Inflammatory macrophage (primary cell): ENCODE data around the gene JCHAIN.
"Not testable (repeated sequence)": the region's sequence is repeated elsewhere in the genome, so short reads cannot be mapped to it uniquely, and the experiment has no call there.

ENCODE experiments used
- DNase-seq, 2 donors: peaks; one replicate each; pipeline ENCODE4 v3.0.0-alpha.2; 2020 to 2022
- total RNA-seq, 18 experiments: gene quantifications; one replicate each; lab custom pipeline; 2026; ENCODE audit warnings: mixed read lengths in 6 of 18, inconsistent platforms in 2 of 18; lab: John Stamatoyannopoulos, UW

Gene JCHAIN
- total RNA-seq, result 0 to 0.33 (median 0.04) reads per million in 18 experiments

- DNase-seq, result no peak
Measured at GRCh38 chr4:70666369-70666768, at the start of gene JCHAIN. TSS of gene JCHAIN (minus strand) at chr4:70666508. CDS start at chr4:70666490, 18 bp downstream.

- DNase-seq, result peak; percentile 45 to 58
Measured at GRCh38 chr4:70715097-70715496, 48.8 kb upstream of the JCHAIN start.

GRCh38 chr4:70714079-70714887 is 48.0 kb upstream of the JCHAIN start:
- DNase-seq, result peak; percentile 45 to 50

DNA sequence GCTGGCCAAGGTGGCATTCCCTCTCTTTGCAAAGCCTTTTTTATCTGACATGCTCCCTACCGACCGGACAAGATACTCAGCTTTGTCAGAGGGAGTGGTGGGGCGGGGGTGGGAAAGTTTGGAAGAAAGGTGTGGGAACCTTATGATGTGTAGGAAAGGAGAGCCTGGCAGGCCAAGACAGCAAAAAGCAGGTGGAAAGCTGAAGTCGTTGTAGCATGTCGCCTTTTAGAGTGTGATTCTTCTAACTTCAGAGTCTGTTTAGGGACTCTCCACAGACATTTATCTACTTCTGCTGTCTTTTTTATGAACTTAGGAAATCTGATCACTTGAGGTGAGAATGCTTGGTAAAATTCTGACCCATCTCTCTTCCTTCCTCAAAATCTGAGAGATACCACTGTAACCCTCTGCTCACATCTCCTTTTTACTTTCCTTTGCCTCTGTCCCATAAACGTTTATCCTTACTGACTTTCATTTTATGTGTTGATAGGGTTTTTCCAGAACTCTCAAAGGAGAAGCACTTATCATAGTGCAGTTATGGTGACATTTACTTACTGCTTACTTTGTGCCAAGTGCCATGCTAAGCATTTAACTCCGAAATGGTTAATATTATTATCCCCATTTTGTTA is 47.3 kb upstream of the JCHAIN start:
- peak; percentile 56 to 65 for DNase-seq

DNA sequence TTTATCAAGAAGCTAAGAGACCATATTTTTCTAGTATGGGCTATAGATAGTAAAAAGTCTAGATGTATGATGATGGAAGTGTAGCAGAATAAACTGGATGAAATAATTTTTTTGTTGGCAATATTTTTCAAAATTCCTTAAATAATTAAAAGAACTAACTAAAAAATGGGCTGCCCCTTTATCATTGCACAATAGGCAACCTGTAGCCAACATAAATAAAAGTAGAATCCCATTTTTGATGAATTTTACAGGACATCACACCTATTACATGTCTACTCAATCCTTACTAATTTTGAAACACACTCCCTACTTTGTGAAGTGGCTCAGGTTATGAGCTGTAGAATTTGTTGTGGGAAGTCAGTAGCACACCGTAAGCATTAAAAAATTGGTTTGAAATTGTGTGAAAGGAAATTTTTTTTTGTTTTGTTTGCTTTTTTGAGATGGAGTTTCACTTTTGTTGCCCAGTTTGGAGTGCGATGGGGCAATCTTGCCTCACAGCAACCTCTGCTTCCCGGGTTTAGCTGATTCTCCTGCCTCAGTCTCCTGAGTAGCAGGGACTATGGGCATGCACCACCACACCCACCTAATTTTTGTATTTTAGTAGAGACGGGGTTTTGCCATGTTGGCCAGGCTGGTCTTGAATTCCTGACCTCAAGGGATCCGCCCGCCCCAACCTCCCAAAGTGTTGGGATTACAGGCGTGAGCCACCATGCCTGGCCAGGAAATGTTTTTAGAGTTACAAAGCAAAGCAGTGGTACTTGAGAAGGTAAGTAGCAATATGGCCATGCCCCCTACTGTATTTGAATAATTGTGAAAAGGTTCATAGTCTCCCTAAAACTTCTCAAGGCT is 46.5 kb upstream of the JCHAIN start:
- no peak for DNase-seq

DNA sequence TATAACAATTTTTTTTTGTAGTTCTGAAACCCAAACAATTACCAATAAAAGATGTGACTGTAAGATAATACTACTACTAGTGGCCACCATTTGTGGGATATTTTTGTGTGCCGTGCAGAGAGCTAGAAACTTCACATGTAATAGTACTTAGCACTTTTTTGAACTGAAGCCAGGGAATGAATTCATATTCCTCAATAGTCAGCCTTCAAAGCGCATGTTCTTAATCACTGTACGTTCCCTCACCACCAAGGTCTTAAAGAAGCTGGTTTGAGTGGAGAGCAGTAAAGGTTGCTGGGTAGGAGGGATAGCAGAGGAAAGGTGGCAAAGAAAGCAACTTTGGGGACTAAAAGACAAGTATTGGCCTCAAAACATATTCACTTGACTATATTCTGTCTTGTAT is 45.8 kb upstream of the JCHAIN start:
- DNase-seq, result no peak

GRCh38 chr4:70711599-70711998 is 45.3 kb upstream of the JCHAIN start:
- DNase-seq, result no peak

- DNase-seq, result no peak
Measured at GRCh38 chr4:70709611-70710205, 43.4 kb upstream of the JCHAIN start.

- no peak for DNase-seq
Measured at GRCh38 chr4:70706516-70706915, 40.2 kb upstream of the JCHAIN start.

- DNase-seq, result no peak
Measured at GRCh38 chr4:70706044-70706461, 39.7 kb upstream of the JCHAIN start.

DNA sequence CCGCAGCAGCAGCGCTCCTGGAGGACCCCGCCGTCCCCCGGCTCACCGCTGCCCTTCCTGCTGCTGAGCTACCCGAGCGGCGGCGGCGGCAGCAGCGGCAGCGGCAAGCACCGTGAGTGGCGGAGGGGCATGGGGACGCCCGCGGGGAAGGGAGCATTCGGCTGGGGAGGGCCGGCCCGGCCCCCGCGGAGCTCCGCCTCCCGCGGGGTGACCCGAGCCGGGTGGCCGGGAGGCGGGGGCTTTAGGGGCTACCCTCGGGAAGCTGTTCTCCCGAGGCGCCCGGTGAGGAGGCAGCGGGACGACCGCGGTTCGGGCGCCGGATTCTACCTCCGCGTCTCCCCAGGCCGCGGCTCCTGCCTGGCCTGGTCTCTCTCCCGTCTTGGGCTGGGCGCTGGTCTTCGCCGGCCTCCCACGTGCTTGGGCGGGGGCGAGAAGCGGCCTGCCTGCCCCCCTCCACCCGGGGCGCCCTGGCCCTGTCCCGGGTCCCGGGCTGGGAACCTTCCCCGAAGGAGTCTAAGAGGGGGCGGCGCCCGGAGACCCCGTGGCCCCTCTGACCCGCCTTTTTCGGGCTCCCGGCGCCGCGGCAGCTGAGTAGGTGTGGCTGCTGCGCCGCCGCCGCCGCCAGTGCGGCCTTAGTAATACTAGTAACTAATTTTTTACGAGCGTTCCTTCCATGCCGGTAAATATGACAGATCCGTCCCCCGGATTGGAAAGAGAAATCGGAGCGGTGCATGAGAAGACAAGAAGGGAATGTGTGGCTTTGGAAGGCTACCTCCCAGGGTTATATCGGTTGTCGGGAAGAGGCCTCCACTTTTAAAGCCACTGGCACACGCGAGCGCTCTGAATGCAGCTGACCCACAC is 39.1 kb upstream of the JCHAIN start:
- DNase-seq, result peak; percentile 72 to 83

GRCh38 chr4:70704931-70705182 is 38.5 kb upstream of the JCHAIN start:
- DNase-seq, result no peak

DNA sequence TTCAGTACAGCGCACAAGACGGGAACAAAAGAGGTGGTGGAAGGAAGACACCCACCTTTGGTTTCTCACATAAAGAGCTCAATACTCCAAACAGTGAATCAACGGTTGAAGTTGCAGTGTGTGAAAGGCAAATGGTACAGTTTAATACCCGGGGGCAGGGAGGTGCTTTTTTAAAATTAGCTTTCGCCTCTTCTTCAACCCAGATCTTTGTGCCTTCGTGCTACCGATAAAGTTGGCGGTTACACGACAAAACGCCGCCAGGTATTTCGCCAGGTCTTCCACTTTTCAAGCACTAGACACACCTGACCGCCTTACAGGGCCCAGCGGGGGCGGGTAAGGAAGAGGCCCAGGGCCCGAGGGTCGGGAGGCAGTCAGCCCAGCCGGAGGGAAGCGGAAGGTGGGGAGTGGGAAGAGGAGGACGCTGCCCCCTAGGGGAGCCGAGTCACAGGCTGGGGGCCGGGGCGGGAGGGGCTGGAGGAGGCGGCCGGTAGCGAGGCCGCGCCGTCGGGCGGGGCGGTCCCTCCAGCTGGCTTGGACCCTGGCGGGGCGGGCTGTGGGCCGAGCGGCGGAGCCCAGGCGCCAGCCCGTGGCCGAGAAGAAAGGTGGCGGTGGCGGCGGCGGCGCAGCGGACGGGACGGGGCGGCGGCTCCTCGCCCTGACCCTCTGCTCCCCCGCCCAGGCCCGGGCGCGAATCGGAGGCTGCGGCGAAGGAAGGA is 38.1 kb upstream of the JCHAIN start:
- DNase-seq, result peak; percentile 51 to 73

GRCh38 chr4:70703619-70704214 is 37.4 kb upstream of the JCHAIN start:
- DNase-seq, result peak in 1 of 2 donors; percentile 13

- not testable (repeated sequence) for DNase-seq
Measured at GRCh38 chr4:70702592-70702991, 36.3 kb upstream of the JCHAIN start.

- no peak for DNase-seq
Measured at GRCh38 chr4:70701271-70701670, 35.0 kb upstream of the JCHAIN start.

DNA sequence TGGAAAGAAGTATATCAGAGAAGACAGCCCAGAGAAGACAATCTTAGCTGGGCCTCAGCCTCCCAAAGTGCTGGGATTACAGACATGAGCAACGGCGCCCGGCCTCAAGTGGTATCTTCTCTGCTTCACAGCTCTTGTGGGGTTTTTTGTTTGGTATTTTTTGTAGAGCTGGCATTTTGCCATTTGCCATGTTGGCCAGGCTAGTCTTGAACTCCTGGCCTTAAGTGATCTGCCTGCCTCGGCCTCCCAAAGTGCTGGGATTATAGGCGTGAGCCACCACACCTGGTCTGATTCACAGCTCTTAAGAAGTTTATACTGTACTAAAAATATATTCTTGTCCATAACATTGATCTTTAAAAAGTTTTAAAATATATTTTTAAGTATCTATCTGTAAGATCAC is 34.4 kb upstream of the JCHAIN start:
- DNase-seq, result no peak

DNA sequence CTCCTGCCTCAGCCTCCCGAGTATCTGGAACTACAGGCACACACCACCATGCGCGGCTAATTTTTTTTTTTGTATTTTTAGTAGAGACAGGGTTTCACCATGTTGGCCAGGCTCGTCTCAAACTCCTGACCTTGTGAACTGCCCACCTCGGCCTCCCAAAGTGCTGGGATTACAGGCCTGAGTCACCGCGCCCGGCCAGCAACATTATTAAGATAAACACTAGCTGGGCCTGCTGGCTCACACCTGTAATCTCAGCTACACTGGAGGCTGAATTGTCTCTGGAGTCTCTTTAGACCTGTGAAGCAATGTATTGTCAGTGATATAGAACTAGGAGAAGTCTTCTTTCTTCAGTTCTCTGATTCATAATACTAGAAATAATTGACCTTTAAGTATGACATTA is 32.1 kb upstream of the JCHAIN start:
- not testable (repeated sequence) for DNase-seq

- not testable (repeated sequence) for DNase-seq
Measured at GRCh38 chr4:70694633-70695032, 28.3 kb upstream of the JCHAIN start.

- peak; percentile 80 to 88 for DNase-seq
Measured at GRCh38 chr4:70691661-70692060, 25.4 kb upstream of the JCHAIN start.

DNA sequence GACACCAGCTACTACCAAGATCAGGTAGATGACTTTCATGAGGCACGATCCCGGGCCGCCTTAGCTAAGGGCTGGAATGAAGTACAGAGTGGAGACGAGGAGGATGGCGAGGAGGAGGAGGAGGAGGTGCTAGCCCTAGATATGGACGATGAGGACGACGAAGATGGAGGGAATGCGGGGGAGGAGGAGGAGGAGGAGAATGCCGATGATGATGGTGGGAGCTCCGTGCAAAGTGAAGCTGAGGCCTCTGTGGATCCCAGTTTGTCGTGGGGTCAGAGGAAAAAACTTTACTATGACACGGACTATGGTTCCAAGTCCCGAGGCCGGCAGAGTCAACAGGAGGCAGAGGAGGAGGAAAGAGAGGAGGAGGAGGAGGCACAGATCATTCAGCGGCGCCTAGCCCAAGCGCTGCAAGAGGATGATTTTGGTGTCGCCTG is 22.5 kb upstream of the JCHAIN start:
- no peak for DNase-seq
